Measurements from ENCODE around the gene DUSP19.

Gene DUSP19

GRCh38 chr2:183059561-183059960 is 19.0 kb upstream of the DUSP19 start:
- H2BK12ac ChIP-seq (ENCODE audit: low read length), result no peak overlapping the region
- H2BK5ac ChIP-seq (ENCODE audit: low read length), result no peak overlapping the region
- no peaks in the 10 kb centered on the region for H3K9me3 ChIP-seq (replicated peaks in 1 of 2; ENCODE audit: control insufficient read depth in 2 of 2, insufficient read depth in 1 of 2, low read depth in 1 of 2, low read length in 2 of 2)
- H4K91ac ChIP-seq (ENCODE audit: low read depth, low read length, poor library complexity), result no peak overlapping the region
- no peak overlapping the region for H3K4me3 ChIP-seq (ENCODE audit: low read length in 2 of 2)
- H3K4me1 ChIP-seq (ENCODE audit: control insufficient read depth in 2 of 2, insufficient read depth in 1 of 2, low read depth in 1 of 2, low read length in 2 of 2), result peaks cover 0 to 8% of the 10 kb centered on the region in 2 donors
- H3K9ac ChIP-seq (ENCODE audit: low read depth, low read length, poor library complexity), result no peak overlapping the region
- H3K27me3 ChIP-seq (ENCODE audit: control insufficient read depth in 3 of 3, insufficient read depth in 3 of 3, low read depth in 1 of 3, low read length in 3 of 3), result no peaks in the 10 kb centered on the region
- H3K18ac ChIP-seq (ENCODE audit: low read length), result no peak overlapping the region
- H3K14ac ChIP-seq (ENCODE audit: low read length), result no peak overlapping the region
- no peak overlapping the region for H2BK15ac ChIP-seq (ENCODE audit: low read length)
- peak overlapping the region; percentile 33 for H2AFZ ChIP-seq (ENCODE audit: low read length)
- WGBS, 2 donors (ENCODE audit: extremely low coverage in 2 of 2, insufficient read length in 2 of 2, insufficient replicate concordance in 1 of 2), result no CpG with 5 or more reads among the region's 1 CpG
- H4K8ac ChIP-seq (ENCODE audit: low read depth, low read length), result no peak overlapping the region
- no peak for DNase-seq (ENCODE audit: low spot score)
- no peak overlapping the region for H3K4ac ChIP-seq (ENCODE audit: low read length)
- H2BK120ac ChIP-seq (ENCODE audit: low read depth, low read length), result no peak overlapping the region
- H3K36me3 ChIP-seq (replicated peaks in 1 of 2; ENCODE audit: control insufficient read depth in 2 of 2, insufficient read depth in 2 of 2, low read length in 2 of 2), result no peaks in the 10 kb centered on the region
- no peak overlapping the region for H3K4me2 ChIP-seq (ENCODE audit: insufficient read depth, low read length, poor library complexity, severe bottlenecking)
- no peak overlapping the region for H3K23ac ChIP-seq (ENCODE audit: low read depth, low read length, poor library complexity)
- H2AK5ac ChIP-seq (ENCODE audit: low read depth, low read length), result no peak overlapping the region
- H3K27ac ChIP-seq (replicated peaks; ENCODE audit: low read length), result no peak overlapping the region
- no peaks in the 10 kb centered on the region for H3K79me1 ChIP-seq (ENCODE audit: low read depth, low read length)

- H4K91ac ChIP-seq (ENCODE audit: low read depth, low read length, poor library complexity), result no peak overlapping the region
- no peak for DNase-seq (ENCODE audit: low spot score)
- H2BK120ac ChIP-seq (ENCODE audit: low read depth, low read length), result no peak overlapping the region
- H2BK5ac ChIP-seq (ENCODE audit: low read length), result no peak overlapping the region
- no peak overlapping the region for H3K23ac ChIP-seq (ENCODE audit: low read depth, low read length, poor library complexity)
- H3K4ac ChIP-seq (ENCODE audit: low read length), result no peak overlapping the region
- H3K4me3 ChIP-seq (ENCODE audit: low read length in 2 of 2), result no peak overlapping the region
- no peak overlapping the region for H3K14ac ChIP-seq (ENCODE audit: low read length)
- H3K79me1 ChIP-seq (ENCODE audit: low read depth, low read length), result no peaks in the 10 kb centered on the region
- H3K27me3 ChIP-seq (ENCODE audit: control insufficient read depth in 3 of 3, insufficient read depth in 3 of 3, low read depth in 1 of 3, low read length in 3 of 3), result no peaks in the 10 kb centered on the region
- no CpG with 5 or more reads among the region's 14 CpGs for WGBS, 2 donors (ENCODE audit: extremely low coverage in 2 of 2, insufficient read length in 2 of 2, insufficient replicate concordance in 1 of 2)
- H2AK5ac ChIP-seq (ENCODE audit: low read depth, low read length), result no peak overlapping the region
- no peak overlapping the region for H3K9ac ChIP-seq (ENCODE audit: low read depth, low read length, poor library complexity)
- H3K27ac ChIP-seq (replicated peaks; ENCODE audit: low read length), result no peak overlapping the region
- H2AFZ ChIP-seq (ENCODE audit: low read length), result no peak overlapping the region
- no peak overlapping the region for H2BK15ac ChIP-seq (ENCODE audit: low read length)
- H3K18ac ChIP-seq (ENCODE audit: low read length), result no peak overlapping the region
- no peaks in the 10 kb centered on the region for H3K36me3 ChIP-seq (replicated peaks in 1 of 2; ENCODE audit: control insufficient read depth in 2 of 2, insufficient read depth in 2 of 2, low read length in 2 of 2)
- H4K8ac ChIP-seq (ENCODE audit: low read depth, low read length), result no peak overlapping the region
- H2BK12ac ChIP-seq (ENCODE audit: low read length), result no peak overlapping the region
- H3K9me3 ChIP-seq (replicated peaks in 1 of 2; ENCODE audit: control insufficient read depth in 2 of 2, insufficient read depth in 1 of 2, low read depth in 1 of 2, low read length in 2 of 2), result no peaks in the 10 kb centered on the region
- H3K4me1 ChIP-seq (ENCODE audit: control insufficient read depth in 2 of 2, insufficient read depth in 1 of 2, low read depth in 1 of 2, low read length in 2 of 2), result peaks cover 0 to 8% of the 10 kb centered on the region in 2 donors
- no peak overlapping the region for H3K4me2 ChIP-seq (ENCODE audit: insufficient read depth, low read length, poor library complexity, severe bottlenecking)
Observed at GRCh38 chr2:183060571-183061231, 17.8 kb upstream of the DUSP19 start.

GRCh38 chr2:183063083-183063482 is 15.5 kb upstream of the DUSP19 start:
- Histone ChIP-seq H3K79me1 (ENCODE audit: low read depth, low read length) (no peaks in the 10 kb centered on the region), H3K27ac (replicated peaks; ENCODE audit: low read length) (no peak overlapping the region), H4K8ac (ENCODE audit: low read depth, low read length) (no peak overlapping the region), H3K18ac (ENCODE audit: low read length) (no peak overlapping the region), H3K9ac (ENCODE audit: low read depth, low read length, poor library complexity) (no peak overlapping the region), H3K9me3 (replicated peaks in 1 of 2; ENCODE audit: control insufficient read depth in 2 of 2, insufficient read depth in 1 of 2, low read depth in 1 of 2, low read length in 2 of 2) (no peaks in the 10 kb centered on the region), H2AFZ (ENCODE audit: low read length) (no peak overlapping the region), H3K23ac (ENCODE audit: low read depth, low read length, poor library complexity) (no peak overlapping the region), H2BK15ac (ENCODE audit: low read length) (no peak overlapping the region), H3K4ac (ENCODE audit: low read length) (no peak overlapping the region), H3K4me3 (ENCODE audit: low read length in 2 of 2) (no peak overlapping the region), H2AK5ac (ENCODE audit: low read depth, low read length) (no peak overlapping the region), H3K27me3 (ENCODE audit: control insufficient read depth in 3 of 3, insufficient read depth in 3 of 3, low read depth in 1 of 3, low read length in 3 of 3) (peaks cover 0 to 4% (median 0%) of the 10 kb centered on the region in 3 experiments), H2BK12ac (ENCODE audit: low read length) (no peak overlapping the region), H4K91ac (ENCODE audit: low read depth, low read length, poor library complexity) (no peak overlapping the region), H3K4me2 (ENCODE audit: insufficient read depth, low read length, poor library complexity, severe bottlenecking) (no peak overlapping the region), H2BK120ac (ENCODE audit: low read depth, low read length) (no peak overlapping the region), H3K36me3 (replicated peaks in 1 of 2; ENCODE audit: control insufficient read depth in 2 of 2, insufficient read depth in 2 of 2, low read length in 2 of 2) (no peaks in the 10 kb centered on the region), H2BK5ac (ENCODE audit: low read length) (no peak overlapping the region), H3K4me1 (ENCODE audit: control insufficient read depth in 2 of 2, insufficient read depth in 1 of 2, low read depth in 1 of 2, low read length in 2 of 2) (peaks cover 0 to 8% of the 10 kb centered on the region in 2 donors), H3K14ac (ENCODE audit: low read length) (no peak overlapping the region)
- no CpG with 5 or more reads among the region's 2 CpGs for WGBS, 2 donors (ENCODE audit: extremely low coverage in 2 of 2, insufficient read length in 2 of 2, insufficient replicate concordance in 1 of 2)
- no peak for DNase-seq (ENCODE audit: low spot score)

- no peak overlapping the region for H2BK120ac ChIP-seq (ENCODE audit: low read depth, low read length)
- no peak overlapping the region for H2AFZ ChIP-seq (ENCODE audit: low read length)
- H3K4ac ChIP-seq (ENCODE audit: low read length), result peak overlapping the region; percentile 38
- H3K4me1 ChIP-seq (ENCODE audit: control insufficient read depth in 2 of 2, insufficient read depth in 1 of 2, low read depth in 1 of 2, low read length in 2 of 2), result no peaks in the 10 kb centered on the region
- no peak overlapping the region for H4K8ac ChIP-seq (ENCODE audit: low read depth, low read length)
- H2BK15ac ChIP-seq (ENCODE audit: low read length), result no peak overlapping the region
- peak overlapping the region; percentile 78 for H2AK5ac ChIP-seq (ENCODE audit: low read depth, low read length)
- no peak overlapping the region for H2BK12ac ChIP-seq (ENCODE audit: low read length)
- H2BK5ac ChIP-seq (ENCODE audit: low read length), result no peak overlapping the region
- no peak overlapping the region for H3K4me2 ChIP-seq (ENCODE audit: insufficient read depth, low read length, poor library complexity, severe bottlenecking)
- no peak overlapping the region for H3K27ac ChIP-seq (replicated peaks; ENCODE audit: low read length)
- H3K23ac ChIP-seq (ENCODE audit: low read depth, low read length, poor library complexity), result peak overlapping the region; percentile 67
- no CpG with 5 or more reads among the region's 3 CpGs for WGBS, 2 donors (ENCODE audit: extremely low coverage in 2 of 2, insufficient read length in 2 of 2, insufficient replicate concordance in 1 of 2)
- H3K27me3 ChIP-seq (ENCODE audit: control insufficient read depth in 3 of 3, insufficient read depth in 3 of 3, low read depth in 1 of 3, low read length in 3 of 3), result peaks cover 0 to 4% (median 0%) of the 10 kb centered on the region in 3 experiments
- DNase-seq (ENCODE audit: low spot score), result no peak
- peaks cover 3% of the 10 kb centered on the region for H3K79me1 ChIP-seq (ENCODE audit: low read depth, low read length)
- H3K18ac ChIP-seq (ENCODE audit: low read length), result no peak overlapping the region
- H3K9ac ChIP-seq (ENCODE audit: low read depth, low read length, poor library complexity), result no peak overlapping the region
- peaks cover 12 to 15% of the 10 kb centered on the region in 2 donors for H3K9me3 ChIP-seq (replicated peaks in 1 of 2; ENCODE audit: control insufficient read depth in 2 of 2, insufficient read depth in 1 of 2, low read depth in 1 of 2, low read length in 2 of 2)
- H3K14ac ChIP-seq (ENCODE audit: low read length), result peak overlapping the region; percentile 21
- H3K36me3 ChIP-seq (replicated peaks in 1 of 2; ENCODE audit: control insufficient read depth in 2 of 2, insufficient read depth in 2 of 2, low read length in 2 of 2), result no peaks in the 10 kb centered on the region
- no peak overlapping the region for H4K91ac ChIP-seq (ENCODE audit: low read depth, low read length, poor library complexity)
- H3K4me3 ChIP-seq (ENCODE audit: low read length in 2 of 2), result no peak overlapping the region
Observed at GRCh38 chr2:183068561-183068960, 10.0 kb upstream of the DUSP19 start.

Data from neuronal stem cell (in vitro differentiated cells).